ENCODE measurements around the gene POLR3C.
A peak's percentile ranks its signal among the peaks of the same experiment; 100 is the strongest.

POLR3C gene

DNA sequence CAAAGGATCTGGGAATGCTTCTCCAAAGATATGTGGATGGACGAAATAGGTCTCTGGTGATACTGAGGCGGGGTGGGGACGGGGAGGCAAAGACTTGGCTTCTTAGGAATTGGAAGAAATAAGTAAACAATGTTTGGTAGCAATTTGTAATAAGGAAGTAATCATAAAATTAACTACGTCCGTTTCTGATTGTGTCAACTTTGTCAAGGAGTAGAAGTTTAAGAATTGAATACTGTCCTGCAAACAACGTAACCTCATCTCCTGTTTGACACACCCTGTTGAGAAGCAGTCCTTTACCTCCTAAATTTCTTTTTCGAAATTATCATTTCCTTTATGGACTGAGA is 471 bp downstream of the POLR3C start:
- H2AFZ ChIP-seq (ENCODE audit: low read length): peak overlapping the region; percentile 38; the same call in 1 of the 2 replicates
- no peaks in the 10 kb centered on the region for H3K9me3 ChIP-seq (ENCODE audit: low read length)
- H3K9me2 ChIP-seq (ENCODE audit: low read depth, low read length): no peaks in the 10 kb centered on the region
- TF ChIP-seq, protein P1, sequence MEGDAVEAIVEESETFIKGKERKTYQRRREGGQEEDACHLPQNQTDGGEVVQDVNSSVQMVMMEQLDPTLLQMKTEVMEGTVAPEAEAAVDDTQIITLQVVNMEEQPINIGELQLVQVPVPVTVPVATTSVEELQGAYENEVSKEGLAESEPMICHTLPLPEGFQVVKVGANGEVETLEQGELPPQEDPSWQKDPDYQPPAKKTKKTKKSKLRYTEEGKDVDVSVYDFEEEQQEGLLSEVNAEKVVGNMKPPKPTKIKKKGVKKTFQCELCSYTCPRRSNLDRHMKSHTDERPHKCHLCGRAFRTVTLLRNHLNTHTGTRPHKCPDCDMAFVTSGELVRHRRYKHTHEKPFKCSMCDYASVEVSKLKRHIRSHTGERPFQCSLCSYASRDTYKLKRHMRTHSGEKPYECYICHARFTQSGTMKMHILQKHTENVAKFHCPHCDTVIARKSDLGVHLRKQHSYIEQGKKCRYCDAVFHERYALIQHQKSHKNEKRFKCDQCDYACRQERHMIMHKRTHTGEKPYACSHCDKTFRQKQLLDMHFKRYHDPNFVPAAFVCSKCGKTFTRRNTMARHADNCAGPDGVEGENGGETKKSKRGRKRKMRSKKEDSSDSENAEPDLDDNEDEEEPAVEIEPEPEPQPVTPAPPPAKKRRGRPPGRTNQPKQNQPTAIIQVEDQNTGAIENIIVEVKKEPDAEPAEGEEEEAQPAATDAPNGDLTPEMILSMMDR (IDR thresholded peaks at IDR 0.05; ENCODE audit: low read length): no peak
- no peak for TF ChIP-seq EZH2 (IDR thresholded peaks at IDR 0.05; ENCODE audit: borderline replicate concordance, low read length)
- H3K27ac ChIP-seq (ENCODE audit: low read depth, low read length, poor library complexity, severe bottlenecking): peak overlapping the region; percentile 36
- peak overlapping the region; percentile 95 for H3K4me3 ChIP-seq (ENCODE audit: low read depth, low read length, poor library complexity, severe bottlenecking)
- H3K4me2 ChIP-seq (ENCODE audit: low read length): peak overlapping the region; percentile 86
- peaks cover 14% of the 10 kb centered on the region for H3K4me1 ChIP-seq (ENCODE audit: insufficient read depth, low read length, severe bottlenecking)
- H3K27me3 ChIP-seq (ENCODE audit: insufficient read depth, low read length): no peaks in the 10 kb centered on the region
- no peaks in the 10 kb centered on the region for H3F3A ChIP-seq (ENCODE audit: insufficient read depth, low read length)
- H4K20me1 ChIP-seq (ENCODE audit: insufficient read depth, low read length): no peaks in the 10 kb centered on the region
- peak overlapping the region; percentile 89 for H3K9ac ChIP-seq (ENCODE audit: low read length)
- H3K36me3 ChIP-seq (ENCODE audit: insufficient read depth, low read length): peaks cover 39% of the 10 kb centered on the region
- peaks cover 21% of the 10 kb centered on the region for H3K79me2 ChIP-seq (ENCODE audit: insufficient read depth, low read length)

DNA sequence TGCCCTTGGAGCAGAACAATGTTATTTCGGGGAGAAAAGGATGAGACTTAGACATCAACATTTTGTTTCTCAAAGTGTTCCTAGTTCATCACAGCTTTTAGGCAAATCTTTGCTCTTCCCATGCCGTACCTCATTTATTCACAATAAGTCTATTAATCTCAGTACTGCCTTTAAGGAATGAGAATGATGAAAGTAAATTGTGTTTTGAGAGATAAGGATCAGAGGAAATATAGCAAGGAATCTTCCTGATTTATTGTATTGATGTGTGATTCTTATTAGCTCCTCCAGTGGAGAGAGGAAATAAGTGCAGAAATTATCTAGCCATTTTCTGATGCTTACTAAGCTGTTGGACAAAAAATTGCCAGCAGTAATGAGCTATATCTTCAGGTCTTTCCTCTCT is 2.0 kb downstream of the POLR3C start:
- Histone ChIP-seq H3F3A (ENCODE audit: insufficient read depth, low read length) (no peaks in the 10 kb centered on the region), H3K4me2 (ENCODE audit: low read length) (peak overlapping the region; percentile 86; the same call in 1 of the 2 replicates), H3K79me2 (ENCODE audit: insufficient read depth, low read length) (peaks cover 21% of the 10 kb centered on the region), H3K36me3 (ENCODE audit: insufficient read depth, low read length) (peaks cover 54% of the 10 kb centered on the region), H3K9me2 (ENCODE audit: low read depth, low read length) (no peaks in the 10 kb centered on the region), H3K4me1 (ENCODE audit: insufficient read depth, low read length, severe bottlenecking) (peaks cover 14% of the 10 kb centered on the region), H3K4me3 (ENCODE audit: low read depth, low read length, poor library complexity, severe bottlenecking) (peak overlapping the region; percentile 95), H4K20me1 (ENCODE audit: insufficient read depth, low read length) (no peaks in the 10 kb centered on the region), H3K9ac (ENCODE audit: low read length) (no peak overlapping the region), H2AFZ (ENCODE audit: low read length) (no peak overlapping the region), H3K27ac (ENCODE audit: low read depth, low read length, poor library complexity, severe bottlenecking) (no peak overlapping the region), H3K27me3 (ENCODE audit: insufficient read depth, low read length) (no peaks in the 10 kb centered on the region), H3K9me3 (ENCODE audit: low read length) (no peaks in the 10 kb centered on the region)
- TF ChIP-seq EZH2 (IDR thresholded peaks at IDR 0.05; ENCODE audit: borderline replicate concordance, low read length): no peak
- TF ChIP-seq, protein P1 (IDR thresholded peaks at IDR 0.05; ENCODE audit: low read length): peak; percentile 23; the same call in 1 of the 2 replicates

DNA sequence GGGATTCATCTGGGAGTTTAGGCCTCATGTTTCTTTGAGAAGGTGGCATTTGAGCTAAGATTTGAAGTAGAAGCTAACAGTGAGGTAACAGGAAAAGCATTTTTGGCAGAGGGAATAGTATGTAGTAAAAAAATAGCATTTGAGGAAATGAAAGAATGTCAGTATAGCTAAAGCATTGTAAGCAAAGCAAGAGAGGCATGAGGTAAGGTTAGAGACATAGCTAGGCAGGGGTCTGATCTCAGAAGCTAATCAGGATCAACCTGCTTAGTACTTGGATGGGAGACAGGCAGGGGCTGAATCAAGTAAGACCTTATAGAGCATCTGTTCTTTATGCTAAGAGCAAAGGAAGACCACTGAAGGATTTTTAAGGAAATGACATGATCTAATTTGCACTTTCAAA is 4.0 kb downstream of the POLR3C start:
- H3K4me2 ChIP-seq (ENCODE audit: low read length): no peak overlapping the region

More for the DNA sequence above, 4.0 kb downstream of the POLR3C start:
- Histone ChIP-seq H3K27me3 (ENCODE audit: insufficient read depth, low read length) (no peaks in the 10 kb centered on the region), H3K79me2 (ENCODE audit: insufficient read depth, low read length) (peaks cover 21% of the 10 kb centered on the region), H3K9me3 (ENCODE audit: low read length) (no peaks in the 10 kb centered on the region), H3K27ac (ENCODE audit: low read depth, low read length, poor library complexity, severe bottlenecking) (no peak overlapping the region), H3K4me3 (ENCODE audit: low read depth, low read length, poor library complexity, severe bottlenecking) (no peak overlapping the region), H3K4me1 (ENCODE audit: insufficient read depth, low read length, severe bottlenecking) (peaks cover 14% of the 10 kb centered on the region), H3K9me2 (ENCODE audit: low read depth, low read length) (no peaks in the 10 kb centered on the region), H4K20me1 (ENCODE audit: insufficient read depth, low read length) (no peaks in the 10 kb centered on the region), H3F3A (ENCODE audit: insufficient read depth, low read length) (no peaks in the 10 kb centered on the region), H3K36me3 (ENCODE audit: insufficient read depth, low read length) (peaks cover 71% of the 10 kb centered on the region), H3K9ac (ENCODE audit: low read length) (no peak overlapping the region), H2AFZ (ENCODE audit: low read length) (no peak overlapping the region)
- TF ChIP-seq, protein P1 (IDR thresholded peaks at IDR 0.05; ENCODE audit: low read length): no peak
- TF ChIP-seq EZH2 (IDR thresholded peaks at IDR 0.05; ENCODE audit: borderline replicate concordance, low read length): no peak
